ENCODE measurements around the gene RCSD1.
"Not testable (repeated sequence)": the region's sequence is repeated elsewhere in the genome, so short reads cannot be mapped to it uniquely, and the experiment has no call there.

RCSD1 gene

GRCh38 chr1:167719715-167720421 lies 89.8 kb downstream of the RCSD1 start:
- DNase-seq = not testable (repeated sequence)

GRCh38 chr1:167720965-167721616 lies 91.1 kb downstream of the RCSD1 start:
- DNase-seq = peak; percentile 48

GRCh38 chr1:167721617-167722151 lies 91.7 kb downstream of the RCSD1 start, which contains the start of gene MPZL1:
TSS of gene MPZL1 (plus strand) at chr1:167721982. CDS start at chr1:167722152, 170 bp downstream.
- peak; percentile 98 for DNase-seq

- DNase-seq = peak; percentile 64
Observed at GRCh38 chr1:167722152-167722869, 92.3 kb downstream of the RCSD1 start.

- no peak for DNase-seq
Observed at GRCh38 chr1:167722870-167723251, 92.8 kb downstream of the RCSD1 start.

- DNase-seq = no peak
Observed at GRCh38 chr1:167723707-167724323, 93.8 kb downstream of the RCSD1 start.

- DNase-seq = no peak
Observed at GRCh38 chr1:167726008-167726407, 96.0 kb downstream of the RCSD1 start.

GRCh38 chr1:167728818-167729410 lies 98.9 kb downstream of the RCSD1 start:
- DNase-seq = no peak

GRCh38 chr1:167734227-167734626 lies 104.2 kb downstream of the RCSD1 start:
- DNase-seq = no peak

GRCh38 chr1:167734841-167735240 lies 104.8 kb downstream of the RCSD1 start:
- no peak for DNase-seq

- DNase-seq = no peak
Observed at GRCh38 chr1:167737169-167737568, 107.1 kb downstream of the RCSD1 start.

- no peak for DNase-seq
Observed at GRCh38 chr1:167738158-167738557, 108.1 kb downstream of the RCSD1 start.

- no peak for DNase-seq
Observed at GRCh38 chr1:167739752-167740151, 109.7 kb downstream of the RCSD1 start.

- DNase-seq = not testable (repeated sequence)
Observed at GRCh38 chr1:167741103-167741502, 111.1 kb downstream of the RCSD1 start.

GRCh38 chr1:167742392-167743057 lies 112.5 kb downstream of the RCSD1 start:
- not testable (repeated sequence) for DNase-seq

- no peak for DNase-seq
Observed at GRCh38 chr1:167744901-167745300, 114.9 kb downstream of the RCSD1 start.

GRCh38 chr1:167746013-167746672 lies 116.1 kb downstream of the RCSD1 start:
- DNase-seq = no peak

- no peak for DNase-seq
Observed at GRCh38 chr1:167746988-167747655, 117.1 kb downstream of the RCSD1 start.

- no peak for DNase-seq
Observed at GRCh38 chr1:167747988-167748387, 118.0 kb downstream of the RCSD1 start.

GRCh38 chr1:167748906-167749305 lies 118.9 kb downstream of the RCSD1 start:
- DNase-seq = no peak

GRCh38 chr1:167749741-167750140 lies 119.7 kb downstream of the RCSD1 start:
- no peak for DNase-seq

Data from right forelimb (tissue), 1 donor.